ENCODE data around the gene OGT.
"Not testable (repeated sequence)": the region's sequence is repeated elsewhere in the genome, so short reads cannot be mapped to it uniquely, and the experiment has no call there.

OGT gene

DNA sequence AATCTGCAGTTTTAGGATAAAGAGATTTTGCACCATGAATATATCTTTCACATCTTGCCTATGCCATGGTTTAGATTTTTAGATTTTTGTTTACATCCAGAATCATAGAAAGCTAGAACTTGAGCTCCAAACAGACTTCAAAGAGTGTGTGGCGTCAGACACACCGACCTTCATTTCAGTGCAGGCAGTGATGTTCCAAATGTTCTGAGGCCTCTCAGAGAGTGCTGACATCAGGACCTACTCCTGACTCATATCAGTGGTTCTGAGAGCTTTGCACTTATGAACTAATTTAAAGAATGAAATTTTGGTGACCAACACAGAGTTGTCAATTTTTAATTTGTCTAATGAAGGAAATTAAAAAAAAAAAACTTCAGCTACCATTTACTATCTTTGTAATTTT lies 67.1 kb downstream of the OGT start:
- DNase-seq: no peak

DNA sequence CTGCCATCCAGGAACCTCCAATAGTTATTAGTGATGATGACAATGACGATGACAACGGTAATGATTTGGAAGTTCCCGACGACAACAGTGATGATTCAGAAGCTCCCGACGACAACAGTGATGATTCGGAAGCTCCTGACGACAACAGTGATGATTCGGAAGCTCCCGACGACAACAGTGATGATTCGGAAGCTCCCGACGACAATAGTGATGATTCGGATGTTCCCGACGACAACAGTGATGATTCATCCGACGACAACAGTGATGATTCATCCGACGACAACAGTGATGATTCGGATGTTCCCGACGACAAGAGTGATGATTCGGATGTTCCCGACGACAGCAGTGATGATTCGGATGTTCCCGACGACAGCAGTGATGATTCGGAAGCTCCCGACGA lies 70.7 kb downstream of the OGT start:
- no peak for DNase-seq

DNA sequence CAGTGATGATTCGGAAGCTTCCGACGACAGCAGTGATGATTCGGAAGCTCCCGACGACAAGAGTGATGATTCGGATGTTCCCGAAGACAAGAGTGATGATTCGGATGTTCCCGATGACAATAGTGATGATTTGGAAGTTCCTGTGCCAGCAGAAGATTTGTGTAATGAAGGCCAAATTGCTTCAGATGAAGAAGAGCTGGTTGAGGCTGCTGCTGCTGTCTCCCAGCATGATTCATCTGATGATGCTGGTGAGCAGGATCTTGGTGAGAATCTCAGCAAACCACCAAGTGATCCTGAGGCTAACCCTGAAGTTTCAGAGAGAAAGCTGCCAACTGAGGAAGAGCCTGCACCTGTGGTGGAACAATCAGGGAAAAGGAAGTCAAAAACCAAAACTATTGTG lies 71.2 kb downstream of the OGT start:
- DNase-seq: no peak

DNA sequence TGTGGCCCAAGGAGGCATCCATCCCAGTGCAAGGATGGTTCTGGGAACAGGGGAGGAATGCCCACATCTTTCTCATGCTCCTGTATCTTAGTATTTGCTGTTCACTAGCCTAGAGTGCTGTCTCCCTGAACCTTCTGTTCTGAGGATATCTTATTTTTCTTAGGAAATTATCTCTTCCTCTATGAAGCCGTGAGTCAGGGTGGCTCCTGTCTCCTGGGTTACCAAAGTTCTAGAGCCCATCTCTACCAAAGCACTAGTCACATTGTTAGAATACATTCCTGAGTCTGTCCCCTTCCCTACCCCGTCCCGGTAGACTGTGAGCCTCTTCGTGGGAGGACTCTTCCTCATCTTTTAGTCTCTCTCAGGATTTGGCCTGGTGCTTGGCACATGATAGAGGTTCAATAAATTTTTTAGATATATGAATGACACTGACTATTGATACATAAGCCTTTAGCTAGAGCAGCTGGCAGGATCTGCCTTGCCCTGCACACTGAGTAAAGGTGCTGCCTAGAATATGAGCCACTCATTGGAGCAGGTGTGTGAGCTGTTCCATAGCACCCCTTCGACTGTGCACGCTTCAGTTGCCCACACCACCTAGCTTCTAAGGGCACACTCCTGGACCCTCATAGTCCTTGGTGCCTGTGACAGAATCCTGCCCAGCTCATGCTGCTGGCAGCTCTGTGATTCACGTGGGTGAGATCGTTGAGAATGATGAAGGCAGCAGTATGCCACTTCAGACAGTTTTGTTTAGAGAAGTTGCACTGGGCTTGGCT lies 72.1 kb downstream of the OGT start:
- no peak for DNase-seq

DNA sequence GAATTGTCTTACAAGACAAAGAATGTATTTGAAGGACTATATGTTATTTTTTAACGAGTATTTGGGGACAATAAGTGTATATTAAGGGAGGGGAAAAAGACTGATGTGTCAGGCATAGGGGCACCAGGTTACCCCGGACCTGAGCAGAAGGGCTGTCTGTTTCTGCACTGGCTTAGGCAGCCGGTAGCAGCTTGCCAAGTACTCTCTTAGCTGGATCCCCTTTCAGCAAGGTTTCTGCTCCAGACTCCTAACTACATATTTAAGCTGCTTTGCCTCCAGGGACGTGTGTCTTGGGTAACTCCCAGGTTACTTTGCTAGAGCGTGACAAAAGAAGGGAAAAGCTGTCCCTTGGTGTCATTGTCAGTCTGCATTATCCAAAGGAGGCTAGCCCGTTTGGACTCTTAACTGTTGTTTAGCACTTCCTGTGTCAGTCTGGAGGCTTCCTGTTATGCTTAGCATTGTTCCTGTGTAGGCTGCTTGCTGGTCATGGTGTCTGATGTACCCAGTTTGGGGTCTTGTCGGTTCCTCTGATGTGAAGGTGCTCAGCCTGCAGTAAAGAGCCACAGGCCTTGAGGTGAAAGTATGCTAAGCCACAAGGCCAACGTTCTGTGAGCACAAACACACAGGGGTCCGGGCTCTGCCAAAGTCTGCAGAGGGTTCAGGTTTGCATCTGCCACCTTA lies 73.8 kb downstream of the OGT start:
- no peak for DNase-seq

DNA sequence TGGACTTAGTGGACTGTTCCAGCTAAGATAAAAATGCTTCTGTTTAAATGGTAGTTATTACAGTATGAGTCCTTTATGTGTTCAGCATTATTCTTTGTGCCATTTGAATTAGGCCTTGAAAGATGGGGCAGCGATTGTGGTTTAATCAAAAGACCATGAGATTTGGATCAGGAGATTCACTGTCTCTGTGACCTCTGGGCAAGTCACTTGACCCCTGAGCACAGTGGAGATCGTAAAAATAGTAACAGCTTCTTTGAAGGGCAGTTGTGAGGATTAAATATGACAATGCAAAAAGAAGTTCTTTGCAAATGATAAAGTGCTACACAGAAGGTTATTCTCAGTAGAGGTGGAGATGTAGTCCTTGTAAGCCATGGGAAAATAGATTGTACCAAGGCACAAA lies 74.6 kb downstream of the OGT start:
- DNase-seq: no peak

DNA sequence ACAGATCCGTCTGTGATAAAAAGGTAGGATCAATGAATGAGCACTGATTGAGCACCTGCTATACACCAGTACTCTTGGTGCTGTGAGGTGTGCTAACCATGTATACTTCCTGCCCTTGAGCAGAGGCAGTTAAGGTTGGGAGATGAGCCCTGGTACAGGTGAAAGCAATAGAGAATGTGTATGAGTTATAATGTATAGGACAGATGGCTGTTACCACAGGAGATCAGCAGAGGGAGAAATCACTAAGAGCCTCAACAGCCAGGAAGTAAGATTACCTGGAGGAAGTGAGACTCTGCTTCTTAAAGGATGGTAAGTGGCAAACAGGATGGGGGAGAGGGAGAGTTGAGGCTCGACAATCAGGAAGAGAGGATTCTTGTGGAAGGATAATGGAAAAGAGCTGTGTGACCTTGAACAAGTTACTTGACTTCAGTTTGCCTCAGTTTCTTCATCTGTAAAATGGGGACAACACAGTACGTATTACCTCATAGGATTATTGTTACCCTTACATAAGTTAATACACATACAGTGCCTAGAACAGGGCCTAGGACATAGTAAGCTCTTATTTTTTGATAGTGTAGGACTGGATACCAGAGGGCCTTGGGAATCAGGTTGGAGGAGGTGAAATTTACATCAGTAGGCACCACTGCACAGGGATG lies 76.3 kb downstream of the OGT start:
- DNase-seq: no peak

DNA sequence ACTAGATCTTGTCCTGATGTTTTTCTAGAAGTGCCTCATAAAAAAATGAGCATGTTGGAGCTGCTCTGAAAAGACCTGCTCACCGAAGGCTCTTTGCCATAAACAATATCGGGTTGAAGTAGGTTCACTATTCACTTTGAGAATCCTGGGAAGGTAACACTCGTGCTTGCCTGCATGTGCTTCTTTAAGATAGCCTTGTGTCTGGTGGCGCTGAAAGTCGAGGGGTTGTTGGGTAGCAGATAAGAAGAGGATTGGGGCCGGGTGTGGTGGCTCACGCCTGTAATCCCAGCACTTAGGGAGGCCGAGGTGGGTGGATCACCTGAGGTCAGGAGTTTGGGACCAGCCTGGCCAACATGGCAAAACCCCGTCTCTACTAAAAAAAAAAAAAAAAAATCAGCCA lies 78.8 kb downstream of the OGT start:
- DNase-seq: not testable (repeated sequence)

DNA sequence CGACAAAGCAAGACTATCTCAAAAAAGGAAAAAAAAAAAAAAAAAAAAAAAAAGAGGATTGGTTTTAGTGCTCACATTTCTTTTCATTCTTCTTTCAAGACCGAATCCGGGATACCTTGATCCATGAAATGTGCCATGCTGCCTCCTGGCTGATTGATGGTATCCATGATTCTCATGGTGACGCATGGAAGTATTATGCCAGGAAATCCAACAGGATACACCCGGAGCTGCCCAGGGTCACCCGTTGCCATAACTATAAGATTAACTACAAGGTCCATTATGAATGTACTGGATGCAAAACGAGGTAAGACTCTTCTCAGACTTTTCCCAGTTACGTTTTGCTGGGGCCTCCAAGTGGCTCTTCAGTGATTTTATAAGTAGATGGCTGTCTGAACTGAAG lies 79.4 kb downstream of the OGT start:
- no peak for DNase-seq

DNA sequence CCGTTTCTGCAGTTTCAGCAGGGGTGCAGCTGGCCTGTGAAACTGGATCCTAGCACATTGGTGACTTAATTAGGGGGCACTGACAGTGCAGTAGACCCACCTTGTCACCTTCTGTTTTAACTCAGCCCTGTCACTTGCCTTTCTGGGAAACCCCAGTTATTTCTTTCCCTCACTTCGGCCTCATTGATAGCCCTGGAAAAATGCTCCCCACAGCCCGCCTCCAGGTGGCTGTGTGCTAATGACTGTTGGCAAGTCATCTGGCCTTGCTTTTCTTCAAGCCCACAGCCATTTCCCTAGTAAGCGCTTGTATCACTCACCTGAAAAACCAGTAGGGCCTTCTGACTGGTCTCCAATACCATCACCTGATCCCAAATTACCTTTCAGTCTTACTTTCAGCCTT lies 82.2 kb downstream of the OGT start:
- no peak for DNase-seq

DNA sequence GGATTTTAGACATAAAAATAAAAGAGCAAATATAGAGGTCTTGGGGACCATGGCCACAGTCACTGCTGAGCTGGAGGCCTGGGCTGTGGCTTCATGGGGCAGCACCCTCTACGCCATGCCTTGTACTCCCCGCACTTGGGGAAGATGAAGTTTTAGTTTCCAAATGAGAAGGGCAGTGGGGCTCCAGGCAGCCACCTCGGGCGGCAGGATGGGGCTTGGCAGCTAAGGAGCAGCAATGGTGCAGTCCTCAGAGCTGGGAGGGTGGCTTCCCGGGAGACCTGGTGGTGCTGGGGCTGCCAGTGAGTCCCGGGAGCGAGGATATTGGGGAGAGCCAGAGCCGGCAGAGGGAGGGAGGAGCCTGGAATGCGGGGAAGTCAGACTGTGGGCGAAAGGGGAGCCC lies 83.0 kb downstream of the OGT start:
- no peak for DNase-seq

DNA sequence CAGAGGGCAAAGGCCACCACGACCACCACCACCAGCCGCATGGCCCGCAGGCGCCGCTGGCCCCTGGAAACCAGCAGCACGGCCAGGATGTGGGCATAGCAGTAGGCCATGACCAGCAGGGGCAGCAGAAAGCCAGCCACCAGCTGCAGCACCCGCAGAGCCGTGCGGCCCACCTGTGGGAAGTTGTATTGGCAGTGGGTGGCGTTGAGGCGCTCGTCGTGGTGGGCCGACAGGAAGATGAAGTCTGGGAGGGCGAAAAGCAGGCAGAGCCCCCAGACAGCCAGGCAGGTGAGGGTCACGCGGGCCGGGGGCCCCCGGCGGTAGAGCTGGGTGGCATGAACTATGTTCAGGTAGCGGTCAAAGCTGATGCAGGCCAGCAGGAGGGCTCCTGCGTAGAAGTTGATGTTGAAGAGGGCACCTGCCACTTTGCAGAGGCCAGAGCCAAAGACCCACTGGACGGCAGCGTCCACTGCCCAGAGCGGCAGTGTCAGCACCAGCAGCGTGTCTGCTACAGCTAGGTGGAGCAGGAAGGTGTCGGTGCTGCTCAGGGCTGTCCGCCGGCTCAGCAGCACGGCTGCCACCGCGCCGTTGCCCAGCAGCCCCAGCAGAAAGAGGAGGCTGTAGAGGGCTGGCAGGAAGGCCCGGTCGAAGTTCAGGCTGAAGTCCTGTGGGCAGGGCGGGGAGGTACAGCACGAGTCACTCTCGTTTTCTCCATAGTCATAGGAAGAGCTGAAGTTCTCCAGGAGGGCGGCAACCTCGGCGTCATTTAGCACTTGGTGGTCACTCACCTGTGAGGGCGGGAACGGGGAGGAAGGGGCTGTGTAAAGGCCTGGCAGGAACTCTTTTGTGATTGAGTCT lies 84.0 kb downstream of the OGT start:
- peak; percentile 68 for DNase-seq

DNA sequence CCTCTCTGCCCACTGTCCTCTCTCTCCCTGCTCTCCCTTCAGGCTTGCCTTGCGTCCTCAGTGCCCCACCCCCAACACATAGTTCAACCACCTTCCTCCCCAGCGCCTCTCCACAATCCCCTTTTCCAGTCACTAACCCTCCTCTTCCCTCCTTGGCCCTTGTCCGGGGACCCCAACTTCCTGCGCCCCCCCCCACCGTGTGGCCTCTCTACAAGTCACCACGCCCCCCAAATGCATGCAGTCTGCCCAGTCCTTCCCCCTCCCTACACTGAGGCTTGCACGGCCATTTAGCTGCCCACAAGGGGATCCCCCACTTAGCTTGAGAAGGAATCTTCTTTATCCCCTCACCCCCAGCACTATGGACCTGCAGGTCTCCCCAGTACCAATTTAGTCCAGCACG lies 84.8 kb downstream of the OGT start:
- no peak for DNase-seq

DNA sequence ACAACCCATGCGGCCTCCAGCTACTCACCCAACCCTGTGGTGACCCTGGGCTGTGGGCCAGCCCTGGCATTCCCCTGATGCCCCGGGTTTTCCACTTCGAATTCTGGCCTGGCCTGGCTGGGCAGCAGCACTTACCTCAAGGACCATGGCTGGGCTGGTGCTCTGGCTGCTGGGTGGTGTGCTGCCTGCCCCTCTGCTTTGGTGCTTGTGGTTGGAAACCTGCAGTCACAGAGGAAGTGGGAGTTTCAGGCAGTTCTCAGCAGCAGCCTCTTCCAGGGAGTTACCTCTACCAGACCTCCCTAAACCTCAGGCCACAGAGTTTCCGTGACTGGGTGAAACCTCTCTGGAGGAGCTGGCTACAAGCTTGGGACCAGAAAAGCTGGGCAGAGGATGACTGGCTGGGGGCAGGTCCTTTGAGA lies 85.4 kb downstream of the OGT start, which contains the start of gene CXCR3:
TSS of gene CXCR3 (minus strand) at position 209 of the 419 bp plus-strand sequence. CDS start at position 147, 62 bp downstream.
- DNase-seq: peak; percentile 86

DNA sequence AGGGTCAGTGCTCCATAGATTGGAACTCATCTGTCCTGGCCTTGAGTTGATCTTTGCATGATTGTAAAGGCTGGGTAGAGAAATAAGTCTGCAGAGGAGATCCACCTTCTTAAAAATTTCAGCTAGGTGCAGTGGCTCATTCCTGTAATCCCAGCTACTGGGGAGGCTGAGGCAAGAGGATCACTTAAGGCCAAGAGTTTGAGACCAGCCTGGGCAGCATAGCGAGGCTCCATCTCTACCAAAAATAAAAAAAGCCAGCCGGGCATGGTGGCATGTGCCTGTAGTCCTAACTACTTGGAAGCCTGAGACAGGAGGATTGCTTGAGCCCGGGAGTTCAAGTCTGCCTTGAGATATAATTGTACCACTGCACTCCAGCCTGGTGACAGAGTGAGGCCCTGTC lies 85.9 kb downstream of the OGT start:
- no peak for DNase-seq

DNA sequence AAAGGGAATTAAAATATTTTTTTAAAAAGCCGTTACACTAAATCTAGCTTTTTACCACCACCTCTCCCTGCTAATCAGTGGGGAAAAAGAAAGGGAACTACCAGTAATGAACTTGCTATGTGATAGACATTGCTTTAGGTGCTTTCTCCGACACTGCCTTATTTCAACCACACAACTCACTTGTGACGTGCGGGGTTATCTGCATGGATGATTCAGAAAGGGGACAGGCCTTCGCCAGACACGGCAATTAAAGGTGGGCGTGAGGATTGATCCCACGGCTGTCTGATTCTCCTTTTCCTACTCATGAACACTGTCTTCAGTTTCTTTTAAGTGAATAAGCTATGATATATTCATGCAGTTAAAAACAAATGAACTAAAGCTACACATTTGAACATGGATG lies 86.3 kb downstream of the OGT start:
- DNase-seq: peak; percentile 85

DNA sequence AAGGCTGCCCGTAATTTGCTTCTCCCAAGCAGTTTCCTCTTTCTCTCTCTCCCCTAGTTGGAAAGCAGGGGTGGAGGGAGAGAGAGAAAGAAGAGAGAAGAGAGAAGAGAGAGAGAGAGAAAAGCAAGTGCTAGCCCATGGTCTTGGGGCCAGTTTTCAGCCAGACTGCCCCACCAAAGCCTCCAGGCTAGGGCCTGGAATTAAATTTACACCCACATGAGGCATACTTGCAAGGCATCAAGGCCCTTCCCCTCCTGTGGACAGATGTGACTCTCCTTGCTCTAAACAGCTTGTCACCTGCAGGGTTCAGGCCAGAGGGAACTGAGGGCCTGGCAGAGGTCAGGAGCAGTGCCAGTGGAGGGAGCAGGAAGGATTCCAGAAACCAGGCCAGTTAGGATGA lies 87.1 kb downstream of the OGT start:
- DNase-seq: no peak

DNA sequence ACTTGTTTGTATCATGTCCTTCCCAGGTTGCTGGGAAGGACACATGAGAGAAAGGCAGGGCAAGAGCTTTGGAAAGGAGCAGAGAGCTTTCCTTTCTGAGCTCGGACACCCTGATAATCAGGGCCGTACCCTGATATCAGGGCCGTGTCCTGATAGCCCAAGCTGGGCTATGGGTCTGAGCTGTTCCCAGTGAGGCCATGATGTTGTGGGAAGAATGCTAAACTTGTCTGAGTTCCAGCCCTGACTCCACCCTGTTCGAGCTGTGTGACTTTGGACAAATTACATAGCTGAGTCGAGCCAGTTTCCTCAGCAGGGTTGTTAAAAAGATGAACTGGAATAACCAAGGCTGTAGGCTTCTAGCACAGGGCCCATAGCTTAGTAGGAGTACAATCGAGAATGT lies 88.7 kb downstream of the OGT start:
- no peak for DNase-seq

DNA sequence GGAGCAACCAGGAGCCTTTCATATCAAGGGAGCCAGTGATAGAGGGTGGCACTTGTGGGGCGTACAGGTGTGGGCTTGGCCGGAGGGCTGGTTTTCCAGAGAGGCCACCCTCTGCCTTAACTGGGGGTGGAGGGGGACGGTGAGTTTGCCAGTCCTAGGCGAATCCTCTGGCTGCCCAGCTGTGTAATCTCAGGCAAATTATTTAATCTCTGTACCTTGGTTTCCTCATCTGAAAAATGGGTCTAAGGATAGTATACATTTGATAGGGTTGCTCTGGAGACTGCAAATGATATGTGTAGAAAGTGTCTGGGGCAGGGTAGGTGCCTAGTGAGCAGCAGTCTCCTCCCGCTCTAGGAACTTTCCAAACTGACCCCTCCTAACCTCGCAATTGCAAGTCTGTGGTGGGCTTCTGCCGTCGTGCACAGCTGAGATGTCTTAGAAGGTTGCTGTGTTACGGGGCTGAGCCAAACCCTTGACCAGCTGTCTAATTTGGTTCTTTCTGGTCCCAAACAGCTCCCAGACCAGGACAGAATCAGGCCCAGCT lies 89.2 kb downstream of the OGT start:
- DNase-seq: no peak

DNA sequence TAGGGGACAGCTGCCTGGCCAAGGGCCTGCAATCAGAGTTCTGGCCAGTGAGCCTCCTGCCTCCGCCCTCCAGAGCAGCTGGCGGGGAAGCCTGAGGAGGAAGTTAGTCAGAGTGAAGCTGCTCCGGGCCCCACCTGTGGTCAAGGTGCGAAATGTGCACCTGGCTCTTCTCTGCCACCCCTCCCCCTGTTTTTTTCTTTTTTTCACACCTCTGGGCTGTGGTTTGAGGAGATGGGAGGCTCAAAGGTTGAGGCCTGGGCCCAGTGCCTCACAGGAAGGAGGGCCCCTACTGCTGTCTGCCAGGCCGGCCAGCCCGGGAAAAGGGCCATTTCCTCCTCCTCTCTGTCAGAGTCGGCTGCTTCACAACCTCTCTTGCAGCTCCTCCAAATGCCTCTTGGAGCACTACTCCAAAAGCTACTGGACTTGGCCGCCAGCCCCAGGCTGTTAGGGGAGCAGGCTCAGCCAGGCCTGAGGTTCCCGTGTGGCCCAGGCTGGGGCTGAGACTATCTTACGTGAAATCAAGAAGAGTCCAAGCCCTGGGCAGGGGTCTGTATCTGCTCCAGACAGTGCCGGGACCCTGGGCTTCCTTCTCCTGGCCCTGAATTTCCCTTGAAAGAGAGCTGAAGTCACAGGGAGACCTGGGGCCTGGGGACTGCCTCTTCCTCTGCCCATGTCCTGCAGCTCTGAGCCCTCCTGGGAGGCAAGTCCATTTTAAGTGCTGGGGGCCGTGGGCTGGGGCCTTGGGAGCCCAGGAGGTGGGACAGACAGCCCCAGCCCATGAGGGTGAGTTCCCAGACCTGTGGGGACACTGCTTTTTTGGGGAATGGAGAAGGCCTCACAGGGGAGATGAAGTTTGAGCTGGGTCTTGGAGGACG lies 89.9 kb downstream of the OGT start:
- DNase-seq: peak; percentile 84

DNA sequence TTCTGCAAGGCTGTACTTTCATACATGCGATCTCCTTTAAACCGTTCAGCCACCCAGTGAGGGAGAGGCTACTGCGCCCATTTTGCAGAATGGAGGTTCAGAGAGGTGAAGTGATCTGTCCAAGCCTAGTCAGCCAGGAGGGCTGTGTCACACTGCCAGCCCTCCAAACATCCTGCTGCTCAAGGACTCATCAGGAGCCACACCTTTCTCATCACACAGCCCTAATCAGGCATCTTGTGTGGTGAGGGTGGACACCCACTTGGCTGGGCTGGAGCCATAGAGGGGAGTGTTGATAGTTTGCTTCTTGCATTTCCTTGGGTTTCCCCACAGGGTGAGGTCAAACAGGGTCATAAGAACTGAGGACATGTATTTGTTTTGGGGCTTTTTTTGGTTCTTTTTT lies 90.8 kb downstream of the OGT start:
- no peak for DNase-seq

DNA sequence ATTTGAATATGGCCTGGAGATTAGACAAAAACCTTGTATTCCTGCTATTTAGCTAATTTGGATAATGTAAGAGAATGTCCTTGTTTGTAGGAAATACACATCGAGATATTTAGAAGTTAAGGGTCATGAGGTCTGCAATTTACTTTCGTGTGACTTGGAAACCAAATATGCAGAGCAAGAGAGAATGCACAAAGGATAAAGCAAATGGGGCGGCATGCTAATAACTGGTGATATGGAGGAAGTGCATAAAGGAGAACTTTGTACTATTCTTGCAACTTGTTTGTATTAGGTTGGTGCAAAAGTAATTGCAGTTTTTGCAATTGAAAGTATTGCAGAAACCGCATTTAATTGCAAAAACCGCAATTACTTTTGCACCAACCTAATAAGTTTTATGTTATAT lies 92.6 kb downstream of the OGT start:
- no peak for DNase-seq
